Peyer's patch (tissue), 4 donors: ENCODE data around the gene OPCML.

Source experiments
- POLR2A ChIP-seq, 2 donors: fragments of 450-650 bp; IDR thresholded peaks; one replicate each; pipeline ENCODE4 v1.5.1; 2017; ENCODE audit warnings: antibody characterized with exemption in 2 of 2, mild to moderate bottlenecking in 2 of 2, moderate library complexity in 2 of 2
- TF ChIP-seq, protein P1 (sequence below), 6 experiments: fragments of 450-650 bp in 4 of 6; fragments of 200-600 bp in 2 of 6; sonication (generic) in 1 of 6; IDR thresholded peaks; one replicate each; pipeline ENCODE4 v1.5.1; 2017 to 2019; ENCODE audit warnings: antibody characterized with exemption in 6 of 6, mild to moderate bottlenecking in 3 of 6, moderate library complexity in 1 of 6

DNA sequence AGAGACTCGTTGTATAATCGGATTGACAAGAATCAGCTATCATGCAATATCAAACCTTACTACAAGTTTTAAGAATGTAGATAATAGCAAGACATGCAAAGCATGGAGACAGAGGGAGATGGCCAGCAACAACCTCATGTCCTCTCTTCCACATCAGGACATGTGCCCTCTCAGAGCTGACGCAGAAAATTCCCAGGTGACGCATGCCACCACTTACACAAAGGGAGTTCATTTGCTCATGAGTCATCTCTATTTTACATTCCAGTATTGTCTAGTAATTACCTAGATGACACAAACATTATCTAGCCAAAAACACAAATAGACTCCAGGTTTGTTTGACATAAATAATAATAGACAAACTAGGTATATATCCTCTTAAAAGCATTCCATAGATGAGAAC lies 38.1 kb upstream of the OPCML start:
- TF ChIP-seq, protein P1, sequence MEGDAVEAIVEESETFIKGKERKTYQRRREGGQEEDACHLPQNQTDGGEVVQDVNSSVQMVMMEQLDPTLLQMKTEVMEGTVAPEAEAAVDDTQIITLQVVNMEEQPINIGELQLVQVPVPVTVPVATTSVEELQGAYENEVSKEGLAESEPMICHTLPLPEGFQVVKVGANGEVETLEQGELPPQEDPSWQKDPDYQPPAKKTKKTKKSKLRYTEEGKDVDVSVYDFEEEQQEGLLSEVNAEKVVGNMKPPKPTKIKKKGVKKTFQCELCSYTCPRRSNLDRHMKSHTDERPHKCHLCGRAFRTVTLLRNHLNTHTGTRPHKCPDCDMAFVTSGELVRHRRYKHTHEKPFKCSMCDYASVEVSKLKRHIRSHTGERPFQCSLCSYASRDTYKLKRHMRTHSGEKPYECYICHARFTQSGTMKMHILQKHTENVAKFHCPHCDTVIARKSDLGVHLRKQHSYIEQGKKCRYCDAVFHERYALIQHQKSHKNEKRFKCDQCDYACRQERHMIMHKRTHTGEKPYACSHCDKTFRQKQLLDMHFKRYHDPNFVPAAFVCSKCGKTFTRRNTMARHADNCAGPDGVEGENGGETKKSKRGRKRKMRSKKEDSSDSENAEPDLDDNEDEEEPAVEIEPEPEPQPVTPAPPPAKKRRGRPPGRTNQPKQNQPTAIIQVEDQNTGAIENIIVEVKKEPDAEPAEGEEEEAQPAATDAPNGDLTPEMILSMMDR (IDR thresholded peaks at IDR 0.05): no peak
- TF ChIP-seq POLR2A (IDR thresholded peaks at IDR 0.05): no peak
